Endothelial cell (in vitro differentiated cells): ENCODE data around the gene DHRS3. TPM values are rescaled to one million over a fixed set of nuclear protein-coding genes. Genes with fewer than 3 reads are reported as not detected.
"Not testable (repeated sequence)": the region's sequence is repeated elsewhere in the genome, so short reads cannot be mapped to it uniquely, and the experiment has no call there.

ENCODE experiments used
- DNase-seq: peaks from one replicate; pipeline ENCODE4 v3.0.0; 2021; ENCODE audit warnings: low spot score
- H3K27ac Mint-ChIP-seq: one replicate; pipeline ENCODE4 v1.8.0; 2021; ENCODE audit warnings: mixed read lengths, inconsistent platforms; ENCODE audit not compliant: unreplicated experiment
- H3K27me3 Mint-ChIP-seq: one replicate; pipeline ENCODE4 v1.8.0; 2021; ENCODE audit warnings: mild to moderate bottlenecking, moderate library complexity, mixed read lengths, inconsistent platforms; ENCODE audit not compliant: unreplicated experiment
- H3K36me3 Mint-ChIP-seq: one replicate; pipeline ENCODE4 v1.8.0; 2021; ENCODE audit warnings: mild to moderate bottlenecking, low read depth, mixed read lengths, inconsistent platforms; ENCODE audit not compliant: unreplicated experiment
- H3K4me1 Mint-ChIP-seq: one replicate; pipeline ENCODE4 v1.8.0; 2021; ENCODE audit warnings: mild to moderate bottlenecking, mixed read lengths, inconsistent platforms; ENCODE audit not compliant: unreplicated experiment
- H3K4me3 Mint-ChIP-seq: one replicate; pipeline ENCODE4 v1.8.0; 2021; ENCODE audit warnings: mild to moderate bottlenecking, mixed read lengths, inconsistent platforms; ENCODE audit not compliant: unreplicated experiment
- H3K9me3 Mint-ChIP-seq: one replicate; pipeline ENCODE4 v1.8.0; 2021; ENCODE audit warnings: mixed read lengths, inconsistent platforms; ENCODE audit not compliant: unreplicated experiment
- total RNA-seq: library from RNA; stranded (reverse); fragmentation: NEBNext Ultra II Directional; extraction: Animal tissue kit (Norgen Biotek cat#: 25700); gene quantifications from one replicate; pipeline ENCODE4 v1.2.1, GENCODE V29; 2021; ENCODE audit not compliant: unreplicated experiment
- TF ChIP-seq, protein P1 (sequence below): fragments of 200-600 bp; sonication (generic); IDR thresholded peaks from one replicate; pipeline ENCODE4 v1.5.0; 2021; ENCODE audit warnings: antibody characterized with exemption; ENCODE audit not compliant: unreplicated experiment

The DHRS3 gene
- total RNA-seq, 1 donor from 2014 or later = 5.7 TPM

DNA sequence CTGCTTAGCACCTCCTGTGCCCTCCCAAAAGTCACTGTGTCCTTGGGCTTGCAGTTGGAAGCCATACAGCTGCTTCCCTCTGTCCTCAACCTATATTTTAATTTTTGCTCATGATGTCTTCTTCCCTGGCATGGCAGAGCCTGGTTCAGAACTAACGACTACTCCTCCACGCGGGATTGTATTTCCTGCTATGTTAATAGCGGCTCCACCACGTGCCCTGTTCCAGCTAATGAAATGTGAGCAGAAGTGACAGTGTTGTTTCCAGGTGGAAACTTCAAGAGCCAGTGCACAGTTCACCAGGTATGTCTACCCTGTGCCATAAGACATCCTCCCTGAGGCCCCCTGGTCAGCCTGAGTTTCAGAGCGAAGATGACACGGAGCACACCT, 52.1 kb downstream of the DHRS3 start:
- Mint-ChIP-seq H3K36me3 (peaks cover 16% of the 10 kb centered on the region), H3K4me1 (no peaks in the 10 kb centered on the region), H3K9me3 (peaks cover 17% of the 10 kb centered on the region), H3K27me3 (no peaks in the 10 kb centered on the region), H3K4me3 (no peak overlapping the region), H3K27ac (no peak overlapping the region)
- TF ChIP-seq, protein P1, sequence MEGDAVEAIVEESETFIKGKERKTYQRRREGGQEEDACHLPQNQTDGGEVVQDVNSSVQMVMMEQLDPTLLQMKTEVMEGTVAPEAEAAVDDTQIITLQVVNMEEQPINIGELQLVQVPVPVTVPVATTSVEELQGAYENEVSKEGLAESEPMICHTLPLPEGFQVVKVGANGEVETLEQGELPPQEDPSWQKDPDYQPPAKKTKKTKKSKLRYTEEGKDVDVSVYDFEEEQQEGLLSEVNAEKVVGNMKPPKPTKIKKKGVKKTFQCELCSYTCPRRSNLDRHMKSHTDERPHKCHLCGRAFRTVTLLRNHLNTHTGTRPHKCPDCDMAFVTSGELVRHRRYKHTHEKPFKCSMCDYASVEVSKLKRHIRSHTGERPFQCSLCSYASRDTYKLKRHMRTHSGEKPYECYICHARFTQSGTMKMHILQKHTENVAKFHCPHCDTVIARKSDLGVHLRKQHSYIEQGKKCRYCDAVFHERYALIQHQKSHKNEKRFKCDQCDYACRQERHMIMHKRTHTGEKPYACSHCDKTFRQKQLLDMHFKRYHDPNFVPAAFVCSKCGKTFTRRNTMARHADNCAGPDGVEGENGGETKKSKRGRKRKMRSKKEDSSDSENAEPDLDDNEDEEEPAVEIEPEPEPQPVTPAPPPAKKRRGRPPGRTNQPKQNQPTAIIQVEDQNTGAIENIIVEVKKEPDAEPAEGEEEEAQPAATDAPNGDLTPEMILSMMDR = no peak
- no peak for DNase-seq

DNA sequence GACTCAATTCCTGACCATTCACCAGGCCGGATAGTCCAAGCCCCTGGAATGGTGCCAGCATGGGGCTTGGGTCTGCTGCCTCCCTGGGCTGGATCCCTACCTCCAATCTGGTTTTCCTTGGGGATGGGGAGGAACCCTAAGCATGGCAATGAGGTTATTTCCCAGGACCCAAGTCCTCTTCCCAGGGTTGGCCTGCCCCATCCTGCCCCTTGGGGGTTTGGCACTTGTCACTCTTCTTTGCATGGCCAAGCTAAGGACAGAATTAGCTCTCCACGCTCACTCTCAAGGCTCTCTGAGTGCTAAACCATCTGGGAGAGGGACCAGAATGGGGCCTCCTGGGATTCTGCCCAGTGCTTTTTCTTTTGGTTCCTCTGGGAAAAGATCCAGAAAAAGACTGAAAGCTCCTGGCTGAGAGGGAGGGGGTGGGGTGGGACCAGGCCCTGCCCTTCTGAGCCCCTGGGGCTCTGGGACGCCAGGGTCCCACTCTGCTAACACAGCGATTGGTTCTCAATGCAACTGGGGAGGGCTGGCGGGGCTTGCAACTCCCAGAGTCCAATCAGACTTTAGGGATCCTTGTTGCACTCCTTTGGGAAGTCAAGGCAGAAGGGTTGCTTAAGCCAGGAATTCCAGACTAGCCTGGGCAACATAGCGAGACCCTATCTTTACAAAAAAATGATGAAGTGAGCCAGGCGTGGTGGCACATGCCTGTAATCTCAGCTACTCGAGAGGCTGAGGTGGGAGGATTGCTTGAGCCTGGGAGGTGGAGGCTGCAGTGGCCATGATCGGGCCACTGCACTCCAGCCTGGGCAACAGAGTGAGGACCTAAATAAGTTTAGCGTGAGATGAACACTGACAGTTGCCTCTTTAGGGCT, 52.7 kb downstream of the DHRS3 start:
- Mint-ChIP-seq H3K4me1 (no peaks in the 10 kb centered on the region), H3K4me3 (no peak overlapping the region), H3K27me3 (peaks cover 3% of the 10 kb centered on the region), H3K36me3 (peaks cover 16% of the 10 kb centered on the region), H3K27ac (no peak overlapping the region), H3K9me3 (peaks cover 17% of the 10 kb centered on the region)
- no peak for DNase-seq
- TF ChIP-seq, protein P1 = no peak

- not testable (repeated sequence) for DNase-seq, H3K4me1 Mint-ChIP-seq, H3K27ac Mint-ChIP-seq, H3K4me3 Mint-ChIP-seq, H3K27me3 Mint-ChIP-seq
- Mint-ChIP-seq H3K9me3 (peaks cover 17% of the 10 kb centered on the region), H3K36me3 (peaks cover 16% of the 10 kb centered on the region)
Observed at GRCh38 chr1:12564251-12564650, 53.8 kb downstream of the DHRS3 start.

- H3K4me3 Mint-ChIP-seq = peak overlapping the region; percentile 56
- TF ChIP-seq, protein P1 = no peak
- peaks cover 17% of the 10 kb centered on the region for H3K9me3 Mint-ChIP-seq
- H3K4me1 Mint-ChIP-seq = no peaks in the 10 kb centered on the region
- no peak overlapping the region for H3K27ac Mint-ChIP-seq
- DNase-seq = no peak
- H3K36me3 Mint-ChIP-seq = peaks cover 16% of the 10 kb centered on the region
- H3K27me3 Mint-ChIP-seq = peaks cover 3% of the 10 kb centered on the region
Observed at GRCh38 chr1:12562955-12563576, 54.9 kb downstream of the DHRS3 start.

- H3K9me3 Mint-ChIP-seq = peaks cover 17% of the 10 kb centered on the region
- H3K27ac Mint-ChIP-seq = no peak overlapping the region
- TF ChIP-seq, protein P1 = no peak
- no peaks in the 10 kb centered on the region for H3K4me1 Mint-ChIP-seq
- DNase-seq = no peak
- peaks cover 3% of the 10 kb centered on the region for H3K27me3 Mint-ChIP-seq
- H3K36me3 Mint-ChIP-seq = peaks cover 16% of the 10 kb centered on the region
- H3K4me3 Mint-ChIP-seq = no peak overlapping the region
Observed at GRCh38 chr1:12561121-12561520, 56.9 kb downstream of the DHRS3 start.
